GM12878 (cell line): ENCODE measurements around the gene FUZ.

Source experiments
- CTCF ChIP-seq, 3 experiments: IDR thresholded peaks in 2 of 3; conservative IDR thresholded peaks in 1 of 3; 2 replicates each; pipeline ENCODE4 v1.5.1; 2011; ENCODE audit warnings: low read depth in 3 of 3, low read length in 3 of 3, mild to moderate bottlenecking in 3 of 3, control low read depth in 2 of 3, moderate library complexity in 2 of 3, inconsistent platforms in 1 of 3, mixed read lengths in 1 of 3; ENCODE audit not compliant: control insufficient read depth in 2 of 3, insufficient read depth in 1 of 3; ENCODE audit errors: extremely low read depth in 1 of 3
- KDM1A ChIP-seq: fragments of 200-600 bp; sonication (generic); IDR thresholded peaks from 2 replicates; pipeline ENCODE4 v1.6.1; 2016; ENCODE audit warnings: borderline replicate concordance
- NBN ChIP-seq: fragments of 450-650 bp; IDR thresholded peaks from 2 replicates; pipeline ENCODE4 v1.6.1; 2016
- NFYB ChIP-seq: IDR thresholded peaks from 2 replicates; pipeline ENCODE4 v1.6.1; 2011; ENCODE audit warnings: low read depth, mild to moderate bottlenecking, low read length, improper control_type of control experiment, moderate library complexity; ENCODE audit not compliant: insufficient read depth
- SIN3A ChIP-seq: IDR thresholded peaks from 2 replicates; pipeline ENCODE4 v1.6.1; 2012; ENCODE audit warnings: low read depth, low read length, improper control_type of control experiment
- TCF12 ChIP-seq: IDR thresholded peaks from 2 replicates; pipeline ENCODE4 v1.6.1; 2011; ENCODE audit warnings: low read depth, mild to moderate bottlenecking, low read length
- TF ChIP-seq, protein P1 (sequence below): fragments of 450-650 bp; IDR thresholded peaks from 2 replicates; pipeline ENCODE4 v1.6.1; 2017; ENCODE audit warnings: mild to moderate bottlenecking, low read depth, inconsistent platforms; ENCODE audit not compliant: poor library complexity, severe bottlenecking
- TF ChIP-seq, protein P2 (sequence below): IDR thresholded peaks from 2 replicates; pipeline ENCODE4 v1.6.1; 2012; ENCODE audit warnings: low read length, inconsistent platforms

DNA sequence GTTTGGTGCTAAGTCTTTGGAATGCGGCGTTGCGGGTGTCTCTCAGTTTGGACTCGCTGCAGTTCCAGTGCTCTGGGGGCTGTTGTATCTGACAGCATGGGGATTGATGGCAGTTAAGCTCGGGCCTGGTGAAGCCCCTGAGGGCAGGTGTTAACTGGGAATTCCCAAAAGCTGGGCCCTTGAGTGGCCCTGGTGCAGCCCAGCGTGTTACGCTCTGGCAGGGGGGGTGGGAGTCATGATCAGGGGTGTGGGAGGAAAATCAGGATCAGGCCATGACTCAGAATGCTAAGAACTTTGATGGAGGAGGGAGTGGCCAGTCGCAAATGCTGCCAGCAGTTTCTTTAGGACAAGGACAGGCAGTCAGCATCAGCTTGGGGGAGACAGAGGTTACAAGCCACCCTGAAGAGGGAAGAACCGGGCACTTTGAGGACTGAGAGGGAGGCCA lies 26.7 kb downstream of the FUZ start:
- TF ChIP-seq NBN (no peak), SIN3A (no peak), NFYB (no peak), CTCF (IDR thresholded peaks at IDR 0.05 in 2 of 3, conservative IDR thresholded peaks at IDR 0.05 in 1 of 3; ENCODE audit: control insufficient read depth in 2 of 3, extremely low read depth in 1 of 3, insufficient read depth in 1 of 3, low read depth in 3 of 3, low read length in 3 of 3) (no peak), TCF12 (no peak), KDM1A (no peak)
- TF ChIP-seq, protein P1, sequence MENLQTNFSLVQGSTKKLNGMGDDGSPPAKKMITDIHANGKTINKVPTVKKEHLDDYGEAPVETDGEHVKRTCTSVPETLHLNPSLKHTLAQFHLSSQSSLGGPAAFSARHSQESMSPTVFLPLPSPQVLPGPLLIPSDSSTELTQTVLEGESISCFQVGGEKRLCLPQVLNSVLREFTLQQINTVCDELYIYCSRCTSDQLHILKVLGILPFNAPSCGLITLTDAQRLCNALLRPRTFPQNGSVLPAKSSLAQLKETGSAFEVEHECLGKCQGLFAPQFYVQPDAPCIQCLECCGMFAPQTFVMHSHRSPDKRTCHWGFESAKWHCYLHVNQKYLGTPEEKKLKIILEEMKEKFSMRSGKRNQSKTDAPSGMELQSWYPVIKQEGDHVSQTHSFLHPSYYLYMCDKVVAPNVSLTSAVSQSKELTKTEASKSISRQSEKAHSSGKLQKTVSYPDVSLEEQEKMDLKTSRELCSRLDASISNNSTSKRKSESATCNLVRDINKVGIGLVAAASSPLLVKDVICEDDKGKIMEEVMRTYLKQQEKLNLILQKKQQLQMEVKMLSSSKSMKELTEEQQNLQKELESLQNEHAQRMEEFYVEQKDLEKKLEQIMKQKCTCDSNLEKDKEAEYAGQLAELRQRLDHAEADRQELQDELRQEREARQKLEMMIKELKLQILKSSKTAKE, result no peak
- TF ChIP-seq, protein P2, sequence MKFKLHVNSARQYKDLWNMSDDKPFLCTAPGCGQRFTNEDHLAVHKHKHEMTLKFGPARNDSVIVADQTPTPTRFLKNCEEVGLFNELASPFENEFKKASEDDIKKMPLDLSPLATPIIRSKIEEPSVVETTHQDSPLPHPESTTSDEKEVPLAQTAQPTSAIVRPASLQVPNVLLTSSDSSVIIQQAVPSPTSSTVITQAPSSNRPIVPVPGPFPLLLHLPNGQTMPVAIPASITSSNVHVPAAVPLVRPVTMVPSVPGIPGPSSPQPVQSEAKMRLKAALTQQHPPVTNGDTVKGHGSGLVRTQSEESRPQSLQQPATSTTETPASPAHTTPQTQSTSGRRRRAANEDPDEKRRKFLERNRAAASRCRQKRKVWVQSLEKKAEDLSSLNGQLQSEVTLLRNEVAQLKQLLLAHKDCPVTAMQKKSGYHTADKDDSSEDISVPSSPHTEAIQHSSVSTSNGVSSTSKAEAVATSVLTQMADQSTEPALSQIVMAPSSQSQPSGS, result no peak
